HTERT RPE-1 (cell line): ENCODE data around the gene PPHLN1.

Experiments used
- in situ Hi-C: fragments of 300-500 bp; cut with MboI; formaldehyde crosslinking; loops from 4 replicates; pipeline ENCODE4 v1.14.3; 2020; ENCODE audit warnings: low sequenced_read_pairs

PPHLN1 gene

GRCh38 chr12:42475106-42475505 is 149.1 kb downstream of the PPHLN1 start:
- in situ Hi-C loops: no loop called here

- in situ Hi-C loops: no loop called here
Measured at GRCh38 chr12:42477941-42478340, 152.0 kb downstream of the PPHLN1 start.

GRCh38 chr12:42481368-42481767 is 155.4 kb downstream of the PPHLN1 start:
- in situ Hi-C loops: no loop called here

GRCh38 chr12:42482041-42482747 is 156.2 kb downstream of the PPHLN1 start:
- in situ Hi-C loops: no loop called here

- in situ Hi-C loops: no loop called here
Measured at GRCh38 chr12:42482748-42483520, 157.0 kb downstream of the PPHLN1 start.

GRCh38 chr12:42483521-42483790 is 157.5 kb downstream of the PPHLN1 start:
- in situ Hi-C loops: no loop called here

GRCh38 chr12:42484996-42485395 is 159.0 kb downstream of the PPHLN1 start:
- in situ Hi-C loops: no loop called here

- in situ Hi-C loops: no loop called here
Measured at GRCh38 chr12:42485823-42486222, 159.9 kb downstream of the PPHLN1 start.

GRCh38 chr12:42486407-42486806 is 160.4 kb downstream of the PPHLN1 start:
- in situ Hi-C loops: no loop called here

- in situ Hi-C loops: no loop called here
Measured at GRCh38 chr12:42490261-42490842, 164.4 kb downstream of the PPHLN1 start.
